Measurements from ENCODE around the gene FBN3.
"Not testable (repeated sequence)": the region's sequence is repeated elsewhere in the genome, so short reads cannot be mapped to it uniquely, and the experiment has no call there.

FBN3 gene

GRCh38 chr19:8028951-8029491 lies 120.4 kb downstream of the FBN3 start:
- in situ Hi-C loops (cut with HindIII; ENCODE audit: low sequenced_read_pairs): loop anchor here (5.0 kb wide), 2 partner anchors 48 to 177 kb away; no protein-coding TSS in a partner anchor

GRCh38 chr19:8025316-8025715 lies 124.1 kb downstream of the FBN3 start:
- in situ Hi-C loops (cut with HindIII; ENCODE audit: low sequenced_read_pairs): loop anchor here (5.0 kb wide), 2 partner anchors 52 to 173 kb away; no protein-coding TSS in a partner anchor

GRCh38 chr19:8024256-8024655 lies 125.1 kb downstream of the FBN3 start:
- in situ Hi-C loops (cut with HindIII; ENCODE audit: low sequenced_read_pairs): not testable (repeated sequence)

- in situ Hi-C loops (cut with HindIII; ENCODE audit: low sequenced_read_pairs): no loop called here
These were observed 126.0 kb downstream of the FBN3 start for GRCh38 chr19:8023371-8023770.

- in situ Hi-C loops (cut with HindIII; ENCODE audit: low sequenced_read_pairs): no loop called here
These were observed 127.1 kb downstream of the FBN3 start for GRCh38 chr19:8022275-8022674.

- in situ Hi-C loops (cut with HindIII; ENCODE audit: low sequenced_read_pairs): no loop called here
These were observed 128.0 kb downstream of the FBN3 start for GRCh38 chr19:8021374-8021773.

DNA sequence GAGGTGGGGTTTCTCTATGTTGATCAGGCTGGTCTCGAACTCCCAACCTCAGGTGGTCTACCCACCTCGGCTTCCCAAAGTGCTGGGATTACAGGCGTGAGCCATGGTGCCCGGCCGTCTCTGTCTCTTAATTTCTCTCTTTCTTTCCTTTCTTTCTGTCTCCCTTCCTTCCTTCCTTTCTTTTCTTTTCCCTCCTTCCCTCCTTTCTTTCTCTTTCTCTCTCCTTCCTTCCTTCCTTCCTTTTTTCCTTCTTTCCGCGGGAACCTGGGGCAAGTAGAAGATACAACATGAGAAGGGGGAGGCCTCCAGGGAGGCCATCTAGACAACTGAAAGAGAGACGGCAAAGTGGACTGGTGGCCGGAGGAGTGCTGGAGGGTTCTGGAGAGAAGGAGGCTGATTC lies 128.7 kb downstream of the FBN3 start:
- in situ Hi-C loops (cut with HindIII; ENCODE audit: low sequenced_read_pairs): no loop called here

- in situ Hi-C loops (cut with HindIII; ENCODE audit: low sequenced_read_pairs): no loop called here
These were observed 131.6 kb downstream of the FBN3 start for GRCh38 chr19:8017808-8018207.
